Gastroesophageal sphincter (tissue), 3 donors: ENCODE results near the gene TRMT10B.
"Not testable (repeated sequence)": the region's sequence is repeated elsewhere in the genome, so short reads cannot be mapped to it uniquely, and the experiment has no call there.

ENCODE experiments used
- CTCF ChIP-seq, 4 experiments: fragments of 200-600 bp in 2 of 4; fragments of 450-650 bp in 2 of 4; sonication (generic) in 1 of 4; IDR thresholded peaks; one replicate each; pipeline ENCODE4 v1.5.1; 2017 to 2019; ENCODE audit warnings: antibody characterized with exemption in 4 of 4, mild to moderate bottlenecking in 2 of 4, moderate library complexity in 2 of 4
- EP300 ChIP-seq: sonication (generic); formaldehyde crosslinking; IDR thresholded peaks from one replicate; pipeline ENCODE4 v1.6.1; 2017; ENCODE audit warnings: antibody characterized with exemption, mild to moderate bottlenecking
- POLR2A ChIP-seq, 2 donors: fragments of 450-650 bp; IDR thresholded peaks; one replicate each; pipeline ENCODE4 v1.6.1; 2017; ENCODE audit warnings: antibody characterized with exemption in 2 of 2, mild to moderate bottlenecking in 2 of 2, moderate library complexity in 1 of 2
- POLR2AphosphoS5 ChIP-seq: sonication (generic); formaldehyde crosslinking; IDR thresholded peaks from one replicate; pipeline ENCODE4 v1.6.1; 2017; ENCODE audit warnings: antibody characterized with exemption

- TF ChIP-seq CTCF (IDR thresholded peaks at IDR 0.05); POLR2AphosphoS5; EP300; POLR2A (IDR thresholded peaks at IDR 0.05): not testable (repeated sequence)
These were observed 71.6 kb downstream of the TRMT10B start for GRCh38 chr9:37825174-37825573.
